ENCODE data around the gene ZNF681.

- TF ChIP-seq TAF1 (IDR thresholded peaks at IDR 0.05; ENCODE audit: borderline replicate concordance, low read depth, low read length) (no peak), POLR2A (IDR thresholded peaks at IDR 0.05; ENCODE audit: low read depth, low read length) (no peak), POLR2AphosphoS5 (IDR thresholded peaks at IDR 0.05; ENCODE audit: low read depth, low read length) (no peak)
These were observed 59.8 kb downstream of the ZNF681 start for GRCh38 chr19:23698711-23699520.
